Fibroblast of lung (primary cell): ENCODE results near the gene GLRX3. TPM values are rescaled to one million over a fixed set of nuclear protein-coding genes. Genes with fewer than 3 reads are reported as not detected.

Experiments
- DNase-seq, 2 donors: peaks; one replicate each; pipeline versions ENCODE4 v3.0.0 to v3.0.0-alpha.2; 2010; ENCODE audit warnings: low read depth in 2 of 2
- H2AFZ ChIP-seq: 2 replicates; pipeline ENCODE4 v1.5.1; 2012; ENCODE audit warnings: low read length, control low read depth, inconsistent platforms
- H3K27ac ChIP-seq: 2 replicates; pipeline ENCODE4 v1.5.1; 2011; ENCODE audit warnings: low read length, control low read depth; ENCODE audit not compliant: insufficient read depth
- H3K27me3 ChIP-seq: 2 replicates; pipeline ENCODE4 v1.5.1; 2011; ENCODE audit warnings: mild to moderate bottlenecking, low read length; ENCODE audit not compliant: control insufficient read depth, insufficient read depth
- H3K36me3 ChIP-seq: 2 replicates; pipeline ENCODE4 v1.5.1; 2011; ENCODE audit warnings: low read length; ENCODE audit not compliant: control insufficient read depth, insufficient read depth
- H3K4me1 ChIP-seq: 2 replicates; pipeline ENCODE4 v1.5.1; 2011; ENCODE audit warnings: low read length; ENCODE audit not compliant: control insufficient read depth, insufficient read depth; ENCODE audit errors: extremely low read depth
- H3K4me2 ChIP-seq: 2 replicates; pipeline ENCODE4 v1.5.1; 2011; ENCODE audit warnings: low read length, control low read depth; ENCODE audit not compliant: insufficient read depth; ENCODE audit errors: extremely low read depth
- H3K4me3 ChIP-seq, 4 experiments: fragments of 200-600 bp in 1 of 4; sonication (generic) in 1 of 4; replicated peaks in 1 of 4; 2 replicates each; pipeline ENCODE4 v1.5.1; 2011 to 2016; ENCODE audit warnings: low read length in 4 of 4, low read depth in 3 of 4, mild to moderate bottlenecking in 3 of 4, control low read depth in 2 of 4, inconsistent platforms in 1 of 4, mixed read lengths in 1 of 4; ENCODE audit not compliant: insufficient read depth in 1 of 4; ENCODE audit errors: control extremely low read depth in 1 of 4
- H3K79me2 ChIP-seq: 2 replicates; pipeline ENCODE4 v1.5.1; 2012; ENCODE audit warnings: mild to moderate bottlenecking, low read length, inconsistent platforms; ENCODE audit not compliant: control insufficient read depth, insufficient read depth
- H3K9ac ChIP-seq: 2 replicates; pipeline ENCODE4 v1.5.1; 2011; ENCODE audit warnings: mild to moderate bottlenecking, low read length, control low read depth; ENCODE audit not compliant: insufficient read depth
- H3K9me3 ChIP-seq: 2 replicates; pipeline ENCODE4 v1.5.1; 2012; ENCODE audit warnings: low read depth, low read length; ENCODE audit not compliant: control insufficient read depth, insufficient read depth
- H4K20me1 ChIP-seq: 2 replicates; pipeline ENCODE4 v1.5.1; 2011; ENCODE audit warnings: low read length; ENCODE audit not compliant: control insufficient read depth, insufficient read depth; ENCODE audit errors: extremely low read depth
- CTCF ChIP-seq, 2 donors: IDR thresholded peaks in 1 of 2; conservative IDR thresholded peaks in 1 of 2; 1 replicate in 1 of 2; 2 replicates in 1 of 2; pipeline ENCODE4 v1.5.1; 2011 to 2012; ENCODE audit warnings: low read length in 2 of 2, control low read depth in 1 of 2, inconsistent platforms in 1 of 2, low read depth in 1 of 2, mild to moderate bottlenecking in 1 of 2
- EZH2 ChIP-seq: IDR thresholded peaks from 2 replicates; pipeline ENCODE4 v1.5.1; 2012; ENCODE audit warnings: low read length, control low read depth, mild to moderate bottlenecking; ENCODE audit errors: missing control alignments
- polyA plus RNA-seq, 2 donors: library from polyadenylated mRNA; depleted of rRNA in 1 of 2; stranded (reverse) in 1 of 2; unstranded in 1 of 2; fragments of >200 nt; gene quantifications; 2 replicates each; pipeline ENCODE4 v1.2.1, GENCODE V29; 2011 to 2012; ENCODE audit warnings: missing spikeins in 1 of 2
- total RNA-seq: library from RNA; depleted of rRNA; stranded (reverse); fragments of >200 nt; gene quantifications from 2 replicates; pipeline ENCODE4 v1.2.1, GENCODE V29; 2014

GLRX3 gene
- total and polyA plus RNA-seq, 2 donors (not counting 1 experiment from before 2014, with no cell fraction given) = 51.7 to 95.6 TPM

- no peaks in the 10 kb centered on the region for H4K20me1 ChIP-seq
- no peaks in the 10 kb centered on the region for H3K9me3 ChIP-seq
- no peak overlapping the region for H2AFZ ChIP-seq
- no peaks in the 10 kb centered on the region for H3K79me2 ChIP-seq
- H3K36me3 ChIP-seq = no peaks in the 10 kb centered on the region
- H3K27me3 ChIP-seq = no peaks in the 10 kb centered on the region
- no peak overlapping the region for H3K27ac ChIP-seq
- H3K9ac ChIP-seq = no peak overlapping the region
- no peaks in the 10 kb centered on the region for H3K4me1 ChIP-seq
- TF ChIP-seq CTCF (conservative IDR thresholded peaks at IDR 0.05 in 1 of 2, IDR thresholded peaks at IDR 0.05 in 1 of 2; ENCODE audit: low read depth in 1 of 2, low read length in 2 of 2) = no peak
- TF ChIP-seq EZH2 = no peak
- H3K4me2 ChIP-seq = no peak overlapping the region
- H3K4me3 ChIP-seq = no peak overlapping the region
- DNase-seq = no peak
Observed at GRCh38 chr10:130207205-130207604, 71.0 kb downstream of the GLRX3 start.

- no peak overlapping the region for H3K4me3 ChIP-seq
- H3K36me3 ChIP-seq = no peaks in the 10 kb centered on the region
- H3K27ac ChIP-seq = no peak overlapping the region
- no peaks in the 10 kb centered on the region for H3K27me3 ChIP-seq
- H3K9ac ChIP-seq = no peak overlapping the region
- DNase-seq = no peak
- no peaks in the 10 kb centered on the region for H3K9me3 ChIP-seq
- no peaks in the 10 kb centered on the region for H3K4me1 ChIP-seq
- H3K4me2 ChIP-seq = no peak overlapping the region
- TF ChIP-seq EZH2 = no peak
- no peak for TF ChIP-seq CTCF (conservative IDR thresholded peaks at IDR 0.05 in 1 of 2, IDR thresholded peaks at IDR 0.05 in 1 of 2; ENCODE audit: low read depth in 1 of 2, low read length in 2 of 2)
- no peaks in the 10 kb centered on the region for H3K79me2 ChIP-seq
- no peaks in the 10 kb centered on the region for H4K20me1 ChIP-seq
- no peak overlapping the region for H2AFZ ChIP-seq
Observed at GRCh38 chr10:130208807-130209206, 72.6 kb downstream of the GLRX3 start.

GRCh38 chr10:130212746-130213145, 76.6 kb downstream of the GLRX3 start:
- Histone ChIP-seq H3K27me3 (no peaks in the 10 kb centered on the region), H3K4me1 (no peaks in the 10 kb centered on the region), H4K20me1 (no peaks in the 10 kb centered on the region), H3K36me3 (no peaks in the 10 kb centered on the region), H3K9me3 (no peaks in the 10 kb centered on the region), H3K79me2 (no peaks in the 10 kb centered on the region), H3K9ac (no peak overlapping the region), H3K27ac (no peak overlapping the region), H2AFZ (no peak overlapping the region), H3K4me3 (no peak overlapping the region), H3K4me2 (no peak overlapping the region)
- TF ChIP-seq CTCF (conservative IDR thresholded peaks at IDR 0.05 in 1 of 2, IDR thresholded peaks at IDR 0.05 in 1 of 2; ENCODE audit: low read depth in 1 of 2, low read length in 2 of 2) (no peak), EZH2 (no peak)
- no peak for DNase-seq
